ENCODE data around the gene RASA3.
A peak's percentile ranks its signal among the peaks of the same experiment; 100 is the strongest.

The RASA3 gene

DNA sequence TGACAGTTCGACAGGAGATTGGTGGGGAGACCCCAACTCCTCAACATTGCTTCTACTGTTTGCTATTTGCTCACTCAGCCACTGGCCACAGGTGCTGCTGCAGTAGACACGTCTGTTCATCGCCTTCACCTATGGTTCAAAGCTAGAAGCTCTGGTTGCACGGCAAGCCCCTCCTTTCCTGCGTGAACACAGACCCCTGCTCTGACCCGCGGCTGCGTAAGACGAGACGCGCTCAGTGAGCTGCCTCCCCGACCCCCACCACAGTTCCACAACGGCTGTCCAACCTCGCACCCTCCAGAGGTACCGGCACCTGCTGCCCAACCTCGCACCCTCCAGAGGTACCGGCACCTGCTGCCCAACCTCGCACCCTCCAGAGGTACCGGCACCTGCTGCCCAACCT is 6.8 kb downstream of the RASA3 start:
- DNase-seq = no peak
- in situ Hi-C loops (cut with HindIII; ENCODE audit: low pct_ligation_motif_present, low sequenced_read_pairs) = no loop called here
- TF ChIP-seq, protein P1, sequence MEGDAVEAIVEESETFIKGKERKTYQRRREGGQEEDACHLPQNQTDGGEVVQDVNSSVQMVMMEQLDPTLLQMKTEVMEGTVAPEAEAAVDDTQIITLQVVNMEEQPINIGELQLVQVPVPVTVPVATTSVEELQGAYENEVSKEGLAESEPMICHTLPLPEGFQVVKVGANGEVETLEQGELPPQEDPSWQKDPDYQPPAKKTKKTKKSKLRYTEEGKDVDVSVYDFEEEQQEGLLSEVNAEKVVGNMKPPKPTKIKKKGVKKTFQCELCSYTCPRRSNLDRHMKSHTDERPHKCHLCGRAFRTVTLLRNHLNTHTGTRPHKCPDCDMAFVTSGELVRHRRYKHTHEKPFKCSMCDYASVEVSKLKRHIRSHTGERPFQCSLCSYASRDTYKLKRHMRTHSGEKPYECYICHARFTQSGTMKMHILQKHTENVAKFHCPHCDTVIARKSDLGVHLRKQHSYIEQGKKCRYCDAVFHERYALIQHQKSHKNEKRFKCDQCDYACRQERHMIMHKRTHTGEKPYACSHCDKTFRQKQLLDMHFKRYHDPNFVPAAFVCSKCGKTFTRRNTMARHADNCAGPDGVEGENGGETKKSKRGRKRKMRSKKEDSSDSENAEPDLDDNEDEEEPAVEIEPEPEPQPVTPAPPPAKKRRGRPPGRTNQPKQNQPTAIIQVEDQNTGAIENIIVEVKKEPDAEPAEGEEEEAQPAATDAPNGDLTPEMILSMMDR (IDR thresholded peaks at IDR 0.05; ENCODE audit: low read depth, low read length, missing control alignments) = no peak
- Histone ChIP-seq H3K4me3 (ENCODE audit: low read depth, low read length) (no peak overlapping the region), H3K27me3 (replicated peaks) (no peaks in the 10 kb centered on the region), H3K27ac (no peak overlapping the region), H3K36me3 (replicated peaks) (peaks cover 4% of the 10 kb centered on the region)

DNA sequence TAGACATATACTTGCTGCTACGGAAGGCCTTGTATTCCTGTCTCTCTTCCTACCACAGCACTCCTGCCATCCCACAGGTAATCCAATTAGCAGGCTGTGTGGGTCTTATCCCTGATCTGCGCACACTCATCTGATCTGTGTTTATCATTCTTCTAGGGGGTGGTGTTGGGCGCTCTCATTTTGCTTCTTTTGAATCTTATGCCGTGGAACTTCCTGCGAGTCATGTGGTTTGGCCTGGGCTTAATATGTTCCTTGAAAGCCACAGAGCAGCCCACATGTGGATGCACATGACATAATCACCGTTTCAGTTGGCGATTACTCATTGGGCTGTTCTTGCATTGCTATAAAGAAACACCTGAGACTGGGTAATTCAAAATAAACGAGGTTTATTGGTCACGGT is 7.5 kb downstream of the RASA3 start:
- Histone ChIP-seq H3K4me3 (ENCODE audit: low read depth, low read length) (no peak overlapping the region), H3K27ac (no peak overlapping the region), H3K36me3 (replicated peaks) (peaks cover 4% of the 10 kb centered on the region), H3K27me3 (replicated peaks) (no peaks in the 10 kb centered on the region)
- TF ChIP-seq, protein P1 (IDR thresholded peaks at IDR 0.05; ENCODE audit: low read depth, low read length, missing control alignments) = no peak
- DNase-seq = peak; percentile 70
- in situ Hi-C loops (cut with HindIII; ENCODE audit: low pct_ligation_motif_present, low sequenced_read_pairs) = no loop called here

DNA sequence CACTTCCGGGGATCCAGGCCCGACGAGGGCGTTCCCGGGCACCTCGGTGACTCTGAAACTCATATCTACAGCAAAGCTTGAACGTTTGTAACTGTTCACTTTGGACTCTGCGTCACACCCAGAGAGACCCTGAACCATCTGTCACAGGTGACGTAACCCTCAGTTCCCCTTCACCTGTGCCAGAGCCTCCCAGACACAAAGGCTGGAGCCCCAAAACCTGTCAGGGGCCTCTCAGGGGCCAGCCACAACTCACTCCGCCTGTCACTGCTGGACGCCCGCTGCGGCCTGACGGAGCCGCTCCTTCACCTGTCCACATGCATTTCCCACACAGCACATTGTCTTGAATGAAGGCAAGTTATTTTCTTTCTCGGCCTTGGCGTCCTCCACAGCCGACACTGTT is 8.0 kb downstream of the RASA3 start:
- no peaks in the 10 kb centered on the region for H3K27me3 ChIP-seq (replicated peaks)
- H3K36me3 ChIP-seq (replicated peaks) = peaks cover 4% of the 10 kb centered on the region

DNA sequence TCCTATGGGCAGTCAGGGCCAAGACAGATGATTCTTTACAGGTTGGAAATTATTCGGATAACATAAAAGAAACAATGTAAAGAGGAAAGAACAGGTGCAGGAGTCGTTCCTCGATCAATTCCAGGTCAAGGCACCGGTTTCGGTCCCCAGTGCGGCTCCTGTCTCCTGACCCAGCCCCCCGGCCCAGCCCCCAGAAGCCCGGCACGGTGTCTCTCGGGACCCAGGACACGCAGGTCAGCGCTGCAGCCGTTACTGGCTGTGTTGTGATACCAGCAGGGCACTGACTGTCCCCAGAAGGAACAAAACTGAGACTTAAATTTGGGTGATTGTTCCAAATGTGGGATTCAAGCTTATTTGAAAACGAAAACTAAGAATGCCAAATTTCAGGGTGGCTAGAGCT is 8.5 kb downstream of the RASA3 start:
- Histone ChIP-seq H3K36me3 (replicated peaks) (peaks cover 4% of the 10 kb centered on the region), H3K4me3 (ENCODE audit: low read depth, low read length) (no peak overlapping the region), H3K27me3 (replicated peaks) (no peaks in the 10 kb centered on the region), H3K27ac (no peak overlapping the region)
- TF ChIP-seq, protein P1 (IDR thresholded peaks at IDR 0.05; ENCODE audit: low read depth, low read length, missing control alignments) = no peak
- in situ Hi-C loops (cut with HindIII; ENCODE audit: low pct_ligation_motif_present, low sequenced_read_pairs) = no loop called here
- no peak for DNase-seq

More for the DNA sequence above, 8.0 kb downstream of the RASA3 start:
- Histone ChIP-seq H3K4me3 (ENCODE audit: low read depth, low read length) (no peak overlapping the region), H3K27ac (no peak overlapping the region)
- in situ Hi-C loops (cut with HindIII; ENCODE audit: low pct_ligation_motif_present, low sequenced_read_pairs) = no loop called here
- TF ChIP-seq, protein P1 (IDR thresholded peaks at IDR 0.05; ENCODE audit: low read depth, low read length, missing control alignments) = no peak
- DNase-seq = no peak

DNA sequence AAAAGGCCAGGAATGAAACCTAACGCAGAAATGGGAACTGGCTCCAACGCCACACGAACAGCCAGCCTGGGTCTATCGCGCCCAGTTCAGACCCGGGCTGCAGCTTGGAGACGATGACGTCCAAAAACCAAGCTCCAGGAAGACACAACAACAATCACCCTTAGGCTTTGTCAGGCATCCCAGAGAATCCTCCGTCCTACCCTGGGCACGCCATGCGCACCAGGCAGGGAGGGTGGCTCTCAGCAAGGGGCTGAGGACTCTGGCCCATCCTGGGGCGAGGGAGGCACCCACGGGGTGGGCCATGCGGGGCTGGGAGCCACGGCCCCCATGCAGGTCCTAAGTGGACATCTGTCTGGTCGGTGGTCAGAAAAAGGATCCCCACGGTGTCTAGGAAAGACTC is 9.0 kb downstream of the RASA3 start:
- in situ Hi-C loops (cut with HindIII; ENCODE audit: low pct_ligation_motif_present, low sequenced_read_pairs) = no loop called here
- no peak overlapping the region for H3K27ac ChIP-seq

More for the DNA sequence above, 9.0 kb downstream of the RASA3 start:
- TF ChIP-seq, protein P1 (IDR thresholded peaks at IDR 0.05; ENCODE audit: low read depth, low read length, missing control alignments) = no peak
- H3K36me3 ChIP-seq (replicated peaks) = peaks cover 4% of the 10 kb centered on the region
- H3K27me3 ChIP-seq (replicated peaks) = no peaks in the 10 kb centered on the region
- H3K4me3 ChIP-seq (ENCODE audit: low read depth, low read length) = no peak overlapping the region
- no peak for DNase-seq
